KBM-7 (cell line): ENCODE measurements around the gene SH3RF3.

Experiments used
- DNase-seq: peaks from one replicate; pipeline ENCODE4 v3.0.0-alpha.2; 2015
- in situ Hi-C: fragments of 300-500 bp; cut with MboI; formaldehyde crosslinking; loops from 2 replicates; pipeline ENCODE4 v1.14.3; 2020; ENCODE audit warnings: low sequenced_read_pairs, low pct_unique_long_range_greater_than_20kb, mixed read lengths

SH3RF3 gene

GRCh38 chr2:109261906-109262631 lies 133.1 kb downstream of the SH3RF3 start:
- no peak for DNase-seq
- in situ Hi-C loops, result no loop called here

- DNase-seq, result no peak
- in situ Hi-C loops, result no loop called here
Measured at GRCh38 chr2:109264595-109265328, 135.8 kb downstream of the SH3RF3 start.

- no peak for DNase-seq
- in situ Hi-C loops, result no loop called here
Measured at GRCh38 chr2:109265369-109265768, 136.4 kb downstream of the SH3RF3 start.

GRCh38 chr2:109265953-109266352 lies 136.9 kb downstream of the SH3RF3 start:
- DNase-seq, result no peak
- in situ Hi-C loops, result no loop called here

- DNase-seq, result no peak
- in situ Hi-C loops, result no loop called here
Measured at GRCh38 chr2:109266496-109266895, 137.5 kb downstream of the SH3RF3 start.

GRCh38 chr2:109266998-109267854 lies 138.2 kb downstream of the SH3RF3 start:
- peak; percentile 12 for DNase-seq
- in situ Hi-C loops, result no loop called here

GRCh38 chr2:109268916-109269315 lies 139.9 kb downstream of the SH3RF3 start:
- in situ Hi-C loops, result no loop called here
- DNase-seq, result no peak

- in situ Hi-C loops, result no loop called here
- no peak for DNase-seq
Measured at GRCh38 chr2:109269706-109270504, 140.9 kb downstream of the SH3RF3 start.

GRCh38 chr2:109270505-109271312 lies 141.7 kb downstream of the SH3RF3 start:
- DNase-seq, result no peak
- in situ Hi-C loops, result no loop called here

- DNase-seq, result no peak
- in situ Hi-C loops, result no loop called here
Measured at GRCh38 chr2:109271920-109272319, 142.9 kb downstream of the SH3RF3 start.

GRCh38 chr2:109272461-109272860 lies 143.5 kb downstream of the SH3RF3 start:
- DNase-seq, result no peak
- in situ Hi-C loops, result no loop called here

- in situ Hi-C loops, result no loop called here
- DNase-seq, result no peak
Measured at GRCh38 chr2:109275120-109276012, 146.4 kb downstream of the SH3RF3 start.

GRCh38 chr2:109277406-109277805 lies 148.4 kb downstream of the SH3RF3 start:
- in situ Hi-C loops, result no loop called here
- no peak for DNase-seq

- no peak for DNase-seq
- in situ Hi-C loops, result no loop called here
Measured at GRCh38 chr2:109279243-109279860, 150.3 kb downstream of the SH3RF3 start.

GRCh38 chr2:109280804-109281203 lies 151.8 kb downstream of the SH3RF3 start:
- in situ Hi-C loops, result no loop called here
- DNase-seq, result no peak

GRCh38 chr2:109282360-109282759 lies 153.4 kb downstream of the SH3RF3 start:
- no peak for DNase-seq
- in situ Hi-C loops, result no loop called here

GRCh38 chr2:109282865-109283264 lies 153.9 kb downstream of the SH3RF3 start:
- in situ Hi-C loops, result no loop called here
- no peak for DNase-seq
